Neural cell (in vitro differentiated cells): ENCODE data around the gene AKR1C4. TPM values are rescaled to one million over a fixed set of nuclear protein-coding genes. Genes with fewer than 3 reads are reported as not detected.

Source experiments
- H2AFZ ChIP-seq: fragments of 200-600, 300-800 bp; sonication (generic), shearing (Covaris generic); 2 replicates; pipeline ENCODE4 v1.6.0; 2014; ENCODE audit warnings: low read depth, mild to moderate bottlenecking, antibody characterized with exemption, low read length, moderate library complexity
- H3F3A ChIP-seq: fragments of 200-600 bp; shearing (Covaris generic); 2 replicates; pipeline ENCODE4 v1.6.1; 2016; ENCODE audit warnings: mild to moderate bottlenecking, moderate library complexity, mixed read lengths, antibody characterized with exemption, low read length; ENCODE audit not compliant: insufficient read depth, poor library complexity, severe bottlenecking
- H3K27ac ChIP-seq: fragments of 200-600, 300-800 bp; sonication (generic), shearing (Covaris generic); 2 replicates; pipeline ENCODE4 v1.5.1; 2014; ENCODE audit warnings: mild to moderate bottlenecking, low read length, moderate library complexity
- H3K27me3 ChIP-seq: fragments of 300-800, 200-600 bp; sonication (generic), shearing (Covaris generic); 2 replicates; pipeline ENCODE4 v1.6.0; 2014; ENCODE audit warnings: mild to moderate bottlenecking, low read depth, low read length, moderate library complexity; ENCODE audit not compliant: insufficient read depth
- H3K36me3 ChIP-seq: fragments of 300-800, 200-600 bp; sonication (generic), shearing (Covaris generic); 2 replicates; pipeline ENCODE4 v1.5.1; 2014; ENCODE audit warnings: mild to moderate bottlenecking, antibody characterized with exemption, low read length, moderate library complexity; ENCODE audit not compliant: insufficient read depth
- H3K4me2 ChIP-seq: fragments of 300-800, 200-600 bp; sonication (generic), shearing (Covaris generic); 2 replicates; pipeline ENCODE4 v1.6.0; 2014; ENCODE audit warnings: mild to moderate bottlenecking, low read length
- H3K4me3 ChIP-seq: fragments of 300-800, 200-600 bp; sonication (generic), shearing (Covaris generic); 2 replicates; pipeline ENCODE4 v1.5.1; 2014; ENCODE audit warnings: mild to moderate bottlenecking, low read length, moderate library complexity
- H3K79me2 ChIP-seq: fragments of 200-600 bp; shearing (Covaris generic); replicated peaks from 2 replicates; pipeline ENCODE4 v1.6.0; 2014; ENCODE audit warnings: mild to moderate bottlenecking, low read length, moderate library complexity; ENCODE audit not compliant: insufficient read depth
- H3K9ac ChIP-seq: fragments of 300-800, 200-600 bp; sonication (generic), shearing (Covaris generic); 2 replicates; pipeline ENCODE4 v1.6.1; 2016; ENCODE audit warnings: mild to moderate bottlenecking, low read length, mixed read lengths
- H3K9me2 ChIP-seq: fragments of 200-600 bp; shearing (Covaris generic); 2 replicates; pipeline ENCODE4 v1.6.1; 2016; ENCODE audit warnings: mild to moderate bottlenecking, low read length, mixed read lengths; ENCODE audit not compliant: insufficient read depth
- H3K9me3 ChIP-seq: fragments of 200-600, 300-800 bp; sonication (generic), shearing (Covaris generic); 2 replicates; pipeline ENCODE4 v1.6.1; 2016; ENCODE audit warnings: mild to moderate bottlenecking, mixed run types, low read length, moderate library complexity, mixed read lengths
- H4K20me1 ChIP-seq: fragments of 200-600 bp; shearing (Covaris generic); 2 replicates; pipeline ENCODE4 v1.6.1; 2016; ENCODE audit warnings: mild to moderate bottlenecking, mixed run types; ENCODE audit not compliant: insufficient read depth
- EP300 ChIP-seq: fragments of 450-650 bp; conservative IDR thresholded peaks from 2 replicates; pipeline ENCODE4 v1.6.1; 2014; ENCODE audit warnings: antibody characterized with exemption, mild to moderate bottlenecking, moderate library complexity; ENCODE audit not compliant: poor library complexity, severe bottlenecking
- EZH2 ChIP-seq: fragments of 200-600, 300-800 bp; shearing (Covaris generic), sonication (generic); IDR thresholded peaks from 2 replicates; pipeline ENCODE4 v1.6.1; 2014; ENCODE audit warnings: antibody characterized with exemption, low read length, borderline replicate concordance, mild to moderate bottlenecking; ENCODE audit not compliant: insufficient read depth, poor library complexity, severe bottlenecking
- MXI1 ChIP-seq: fragments of 450-650 bp; conservative IDR thresholded peaks from 2 replicates; pipeline ENCODE4 v1.6.1; 2014; ENCODE audit warnings: antibody characterized with exemption, mild to moderate bottlenecking; ENCODE audit not compliant: poor library complexity, severe bottlenecking
- POLR2AphosphoS5 ChIP-seq: IDR thresholded peaks from 2 replicates; pipeline ENCODE4 v1.6.1; 2012
- RAD21 ChIP-seq: fragments of 450-650 bp; conservative IDR thresholded peaks from 2 replicates; pipeline ENCODE4 v1.6.1; 2014; ENCODE audit warnings: antibody characterized with exemption, mild to moderate bottlenecking, moderate library complexity
- SMC3 ChIP-seq: fragments of 450-650 bp; conservative IDR thresholded peaks from 2 replicates; pipeline ENCODE4 v1.6.1; 2014; ENCODE audit warnings: antibody characterized with exemption, mild to moderate bottlenecking, moderate library complexity; ENCODE audit not compliant: poor library complexity
- TAF1 ChIP-seq: IDR thresholded peaks from 2 replicates; pipeline ENCODE4 v1.6.1; 2012; ENCODE audit warnings: low read depth
- polyA plus RNA-seq: library from polyadenylated mRNA; depleted of rRNA; stranded (reverse); fragments of >200 nt; gene quantifications from 2 replicates; pipeline ENCODE4 v1.2.3, GENCODE V29; 2014
- TF ChIP-seq, protein P1 (sequence below): IDR thresholded peaks from 2 replicates; pipeline ENCODE4 v1.6.1; 2012; ENCODE audit warnings: borderline replicate concordance
- TF ChIP-seq, protein P2 (sequence below): fragments of 450-650 bp; IDR thresholded peaks from 2 replicates; pipeline ENCODE4 v1.5.1; 2014; ENCODE audit warnings: antibody characterized with exemption, mild to moderate bottlenecking, moderate library complexity; ENCODE audit not compliant: poor library complexity, severe bottlenecking

AKR1C4 gene
- polyA plus RNA-seq, 1 donor from 2014 or later, result not detected

DNA sequence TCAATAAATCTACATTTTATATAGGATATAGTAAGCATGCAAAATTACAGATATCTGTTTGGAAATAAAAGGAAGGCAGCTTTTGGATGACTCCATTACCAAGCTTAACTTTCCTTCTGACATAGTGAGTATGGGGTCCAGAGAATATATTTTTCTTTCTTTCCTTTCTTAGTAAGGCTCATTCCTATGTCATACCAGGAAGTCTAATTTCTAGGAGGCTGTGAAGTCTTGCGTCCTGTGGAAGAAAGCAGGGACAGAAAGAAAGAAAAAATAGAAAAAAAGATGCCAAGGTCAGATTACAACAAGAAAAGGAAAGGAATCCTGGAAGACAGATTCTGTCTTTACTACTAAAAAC is 48.0 kb upstream of the AKR1C4 start:
- H3K36me3 ChIP-seq, result no peaks in the 10 kb centered on the region
- no peaks in the 10 kb centered on the region for H3K27me3 ChIP-seq
- no peaks in the 10 kb centered on the region for H3F3A ChIP-seq
- no peaks in the 10 kb centered on the region for H3K9me2 ChIP-seq
- H2AFZ ChIP-seq, result no peak overlapping the region
- no peak overlapping the region for H3K4me2 ChIP-seq
- H3K9ac ChIP-seq, result no peak overlapping the region
- no peaks in the 10 kb centered on the region for H4K20me1 ChIP-seq
- TF ChIP-seq, protein P1, sequence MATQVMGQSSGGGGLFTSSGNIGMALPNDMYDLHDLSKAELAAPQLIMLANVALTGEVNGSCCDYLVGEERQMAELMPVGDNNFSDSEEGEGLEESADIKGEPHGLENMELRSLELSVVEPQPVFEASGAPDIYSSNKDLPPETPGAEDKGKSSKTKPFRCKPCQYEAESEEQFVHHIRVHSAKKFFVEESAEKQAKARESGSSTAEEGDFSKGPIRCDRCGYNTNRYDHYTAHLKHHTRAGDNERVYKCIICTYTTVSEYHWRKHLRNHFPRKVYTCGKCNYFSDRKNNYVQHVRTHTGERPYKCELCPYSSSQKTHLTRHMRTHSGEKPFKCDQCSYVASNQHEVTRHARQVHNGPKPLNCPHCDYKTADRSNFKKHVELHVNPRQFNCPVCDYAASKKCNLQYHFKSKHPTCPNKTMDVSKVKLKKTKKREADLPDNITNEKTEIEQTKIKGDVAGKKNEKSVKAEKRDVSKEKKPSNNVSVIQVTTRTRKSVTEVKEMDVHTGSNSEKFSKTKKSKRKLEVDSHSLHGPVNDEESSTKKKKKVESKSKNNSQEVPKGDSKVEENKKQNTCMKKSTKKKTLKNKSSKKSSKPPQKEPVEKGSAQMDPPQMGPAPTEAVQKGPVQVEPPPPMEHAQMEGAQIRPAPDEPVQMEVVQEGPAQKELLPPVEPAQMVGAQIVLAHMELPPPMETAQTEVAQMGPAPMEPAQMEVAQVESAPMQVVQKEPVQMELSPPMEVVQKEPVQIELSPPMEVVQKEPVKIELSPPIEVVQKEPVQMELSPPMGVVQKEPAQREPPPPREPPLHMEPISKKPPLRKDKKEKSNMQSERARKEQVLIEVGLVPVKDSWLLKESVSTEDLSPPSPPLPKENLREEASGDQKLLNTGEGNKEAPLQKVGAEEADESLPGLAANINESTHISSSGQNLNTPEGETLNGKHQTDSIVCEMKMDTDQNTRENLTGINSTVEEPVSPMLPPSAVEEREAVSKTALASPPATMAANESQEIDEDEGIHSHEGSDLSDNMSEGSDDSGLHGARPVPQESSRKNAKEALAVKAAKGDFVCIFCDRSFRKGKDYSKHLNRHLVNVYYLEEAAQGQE, result no peak
- TF ChIP-seq POLR2AphosphoS5, result no peak
- no peak for TF ChIP-seq TAF1
- TF ChIP-seq RAD21, result no peak
- TF ChIP-seq EZH2, result no peak
- no peak for TF ChIP-seq SMC3
- no peak for TF ChIP-seq MXI1
- TF ChIP-seq, protein P2, sequence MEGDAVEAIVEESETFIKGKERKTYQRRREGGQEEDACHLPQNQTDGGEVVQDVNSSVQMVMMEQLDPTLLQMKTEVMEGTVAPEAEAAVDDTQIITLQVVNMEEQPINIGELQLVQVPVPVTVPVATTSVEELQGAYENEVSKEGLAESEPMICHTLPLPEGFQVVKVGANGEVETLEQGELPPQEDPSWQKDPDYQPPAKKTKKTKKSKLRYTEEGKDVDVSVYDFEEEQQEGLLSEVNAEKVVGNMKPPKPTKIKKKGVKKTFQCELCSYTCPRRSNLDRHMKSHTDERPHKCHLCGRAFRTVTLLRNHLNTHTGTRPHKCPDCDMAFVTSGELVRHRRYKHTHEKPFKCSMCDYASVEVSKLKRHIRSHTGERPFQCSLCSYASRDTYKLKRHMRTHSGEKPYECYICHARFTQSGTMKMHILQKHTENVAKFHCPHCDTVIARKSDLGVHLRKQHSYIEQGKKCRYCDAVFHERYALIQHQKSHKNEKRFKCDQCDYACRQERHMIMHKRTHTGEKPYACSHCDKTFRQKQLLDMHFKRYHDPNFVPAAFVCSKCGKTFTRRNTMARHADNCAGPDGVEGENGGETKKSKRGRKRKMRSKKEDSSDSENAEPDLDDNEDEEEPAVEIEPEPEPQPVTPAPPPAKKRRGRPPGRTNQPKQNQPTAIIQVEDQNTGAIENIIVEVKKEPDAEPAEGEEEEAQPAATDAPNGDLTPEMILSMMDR, result no peak
- H3K27ac ChIP-seq, result no peak overlapping the region
- H3K9me3 ChIP-seq, result no peaks in the 10 kb centered on the region
- H3K4me3 ChIP-seq, result no peak overlapping the region
- no peaks in the 10 kb centered on the region for H3K79me2 ChIP-seq

DNA sequence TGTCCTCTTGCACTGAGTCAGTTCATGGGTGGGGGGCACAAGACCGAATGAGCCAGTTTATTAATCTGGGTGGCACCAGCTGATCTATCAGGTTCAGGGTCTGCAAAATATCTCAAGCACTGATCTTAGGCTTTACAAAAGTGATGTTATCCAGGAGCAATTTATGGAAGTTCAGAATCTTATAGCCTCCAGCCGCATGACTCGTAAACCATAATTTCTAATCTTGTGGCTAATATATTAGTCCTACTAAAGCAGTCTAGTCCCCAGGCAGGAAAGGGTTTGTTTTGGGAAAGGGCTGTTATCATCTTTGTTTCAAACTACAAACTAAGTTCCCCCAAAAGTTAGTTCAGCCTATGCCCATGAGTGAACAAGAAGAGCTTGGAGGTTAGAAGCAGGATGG is 45.6 kb upstream of the AKR1C4 start:
- Histone ChIP-seq H3K27me3 (no peaks in the 10 kb centered on the region), H3K4me2 (no peak overlapping the region), H3K79me2 (no peaks in the 10 kb centered on the region), H2AFZ (no peak overlapping the region), H3K9me2 (no peaks in the 10 kb centered on the region), H3F3A (no peaks in the 10 kb centered on the region), H3K4me3 (no peak overlapping the region), H3K27ac (no peak overlapping the region), H3K9me3 (no peaks in the 10 kb centered on the region), H3K36me3 (no peaks in the 10 kb centered on the region), H3K9ac (no peak overlapping the region), H4K20me1 (no peaks in the 10 kb centered on the region)
- TF ChIP-seq POLR2AphosphoS5 (no peak), EZH2 (no peak), MXI1 (no peak), SMC3 (no peak), RAD21 (no peak), TAF1 (no peak), EP300 (no peak)
- TF ChIP-seq, protein P2, result no peak
- TF ChIP-seq, protein P1, result no peak
